ENCODE measurements around the gene KCNN4. TPM values are rescaled to one million over a fixed set of nuclear protein-coding genes. Genes with fewer than 3 reads are reported as not detected.

The KCNN4 gene
- total RNA-seq, 1 experiment from 2014 or later: 2.1 TPM

DNA sequence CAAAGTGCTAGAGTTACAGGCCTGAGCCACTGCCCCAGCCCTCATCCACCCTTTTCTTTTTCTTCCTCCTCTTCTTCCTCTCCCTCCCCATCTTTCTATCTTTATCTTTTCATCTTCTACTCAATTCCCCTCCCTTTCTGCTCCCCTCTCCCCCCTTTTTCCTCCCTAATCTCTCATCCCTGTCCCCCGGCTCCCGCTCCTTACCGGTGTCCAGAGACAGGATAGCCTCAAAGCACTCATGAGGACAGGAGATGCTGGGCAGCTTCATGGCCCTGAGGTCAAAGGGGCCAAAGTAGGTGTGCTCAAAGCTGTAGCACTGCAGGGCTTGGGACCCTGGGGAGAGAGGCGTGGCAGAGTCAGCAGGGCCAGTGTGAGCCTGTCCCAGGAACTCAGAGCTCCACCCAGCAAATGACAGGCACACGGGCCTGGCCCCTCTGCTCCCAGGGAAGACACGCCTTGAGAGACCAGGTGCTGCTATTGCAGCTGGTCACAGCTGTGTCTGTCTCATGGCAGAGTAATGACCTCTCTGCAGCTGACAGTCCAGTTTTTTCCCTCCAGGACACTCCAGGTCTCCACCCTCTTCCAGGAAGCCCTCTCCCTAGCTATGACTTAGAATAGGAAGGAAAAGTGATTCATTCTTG lies 18.8 kb upstream of the KCNN4 start:
- peak; percentile 44 for DNase-seq (ENCODE audit: low read depth)

DNA sequence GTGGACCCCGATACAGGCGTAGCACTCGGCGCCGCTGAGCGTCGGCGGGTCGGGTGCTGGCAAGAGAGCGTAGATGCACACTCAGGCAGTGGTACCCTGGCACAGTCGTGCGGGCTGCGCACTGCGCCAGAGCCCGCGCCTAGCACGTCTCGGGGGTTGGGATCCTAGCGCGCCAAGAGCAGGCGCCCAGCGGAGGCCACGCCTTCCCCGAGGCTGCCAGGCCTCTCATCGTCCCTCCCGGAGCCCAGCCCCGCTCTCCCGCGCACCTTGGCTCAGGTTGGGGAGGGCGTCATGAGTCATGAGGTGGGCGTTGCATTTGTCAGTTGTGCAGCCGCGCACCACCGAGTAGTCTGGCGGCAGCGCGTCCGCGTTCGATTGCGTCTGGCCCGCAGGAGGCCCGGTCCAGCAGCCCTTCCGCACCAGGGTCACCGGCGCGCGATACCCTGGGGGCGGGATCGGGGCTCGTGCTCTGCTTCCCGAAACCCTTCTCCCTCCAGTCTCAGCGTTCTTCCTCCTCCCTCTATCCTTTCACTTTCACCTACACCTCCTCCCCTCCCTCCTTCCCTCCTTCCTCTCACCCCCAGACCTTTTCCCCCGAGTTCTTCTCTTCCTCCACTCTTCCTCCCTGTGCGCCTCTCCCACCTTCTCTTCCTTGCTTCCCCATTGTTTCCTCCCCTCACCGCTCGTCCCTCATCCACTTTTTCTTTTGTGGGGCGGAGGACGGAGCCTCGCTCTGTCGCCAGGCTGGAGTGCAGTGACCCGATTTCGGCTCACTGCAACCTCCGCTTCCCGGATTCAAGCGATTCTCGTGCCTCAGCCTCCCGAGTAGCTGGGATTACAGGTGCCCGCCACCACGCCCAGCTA lies 18.0 kb upstream of the KCNN4 start:
- no peak for DNase-seq (ENCODE audit: low read depth)

DNA sequence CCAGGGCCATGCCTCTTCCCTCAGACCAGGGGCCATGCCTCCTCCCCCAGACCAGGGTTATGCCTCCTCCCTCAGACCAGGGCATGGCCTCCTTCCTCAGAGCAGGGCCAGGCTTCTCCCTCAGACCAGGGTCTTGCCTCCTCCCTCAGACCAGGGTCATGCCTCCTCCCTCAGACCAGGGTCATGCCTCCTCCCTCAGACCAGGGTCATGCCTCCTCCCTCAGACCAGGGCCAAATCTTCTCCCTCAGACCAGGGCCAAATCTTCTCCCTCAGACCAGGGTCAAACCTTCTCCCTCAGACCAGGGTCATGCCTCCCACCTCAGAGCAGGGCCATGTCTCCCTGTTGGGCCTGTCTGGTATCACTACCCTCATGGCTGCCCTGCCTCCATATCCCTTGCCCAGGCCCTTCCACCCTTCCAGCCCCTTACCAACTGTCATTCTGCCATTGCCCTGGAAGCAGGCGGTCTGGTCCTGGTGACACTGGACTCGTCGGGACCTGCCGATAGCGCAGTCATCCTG lies 17.3 kb upstream of the KCNN4 start:
- DNase-seq (ENCODE audit: low read depth): no peak

DNA sequence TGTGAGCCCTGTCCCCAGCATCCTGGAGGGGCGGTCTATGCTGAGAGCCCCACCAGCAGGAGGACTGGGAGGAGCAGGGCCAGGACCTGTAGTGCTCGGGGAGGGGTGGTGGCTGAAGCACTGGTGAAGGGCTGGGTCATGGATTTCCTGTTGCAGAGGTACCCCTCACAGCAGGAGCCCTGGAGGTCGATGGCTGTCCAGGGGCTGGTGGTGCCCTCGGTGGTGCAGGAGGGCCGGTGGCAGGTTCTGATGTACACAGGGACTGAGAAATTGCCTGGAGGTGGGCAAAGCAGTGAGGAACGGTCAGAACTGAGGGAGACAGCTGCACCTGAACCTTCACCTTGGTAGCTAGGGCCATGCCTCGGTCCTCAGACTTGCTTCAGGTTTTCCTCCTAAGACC lies 16.8 kb upstream of the KCNN4 start:
- DNase-seq (ENCODE audit: low read depth): no peak

DNA sequence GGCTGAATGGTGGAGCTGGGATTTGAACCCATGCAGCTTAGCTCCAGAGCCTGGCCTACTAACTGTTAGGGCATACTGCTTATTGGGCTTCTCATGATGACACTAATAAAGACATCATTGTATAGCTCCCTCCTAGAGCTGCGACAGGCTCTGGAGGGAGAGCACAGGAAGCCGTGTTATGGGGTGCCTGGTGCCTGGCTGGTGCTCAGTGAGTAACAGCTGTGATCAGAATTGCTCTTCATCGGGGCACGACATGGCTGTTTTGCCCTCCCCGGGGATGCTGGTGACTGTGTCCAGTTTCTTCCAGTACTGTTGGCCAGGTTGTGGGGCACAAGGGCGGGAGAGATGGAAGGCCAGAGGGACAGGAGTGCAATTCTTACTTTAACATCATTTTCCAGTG lies 16.3 kb upstream of the KCNN4 start:
- no peak for DNase-seq (ENCODE audit: low read depth)

DNA sequence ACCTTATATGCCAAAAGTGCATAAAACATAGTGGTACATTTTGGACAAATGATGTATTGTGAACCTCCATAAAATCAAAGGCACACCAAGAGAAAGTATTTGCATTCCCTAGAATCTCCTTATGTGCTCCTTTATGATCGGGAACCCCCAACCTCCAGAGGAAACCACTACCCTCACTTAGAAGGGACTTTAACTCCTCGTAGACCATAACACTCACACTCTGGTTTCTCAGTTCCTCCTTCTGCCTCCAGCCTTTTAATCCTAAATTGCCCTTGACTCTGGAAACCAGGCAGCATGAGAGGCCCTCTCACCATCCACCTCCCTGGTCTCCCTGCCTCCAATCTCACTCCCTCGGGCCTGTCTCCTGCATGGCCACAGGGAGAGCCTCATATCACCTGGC lies 9.8 kb upstream of the KCNN4 start:
- DNase-seq (ENCODE audit: low read depth): no peak

DNA sequence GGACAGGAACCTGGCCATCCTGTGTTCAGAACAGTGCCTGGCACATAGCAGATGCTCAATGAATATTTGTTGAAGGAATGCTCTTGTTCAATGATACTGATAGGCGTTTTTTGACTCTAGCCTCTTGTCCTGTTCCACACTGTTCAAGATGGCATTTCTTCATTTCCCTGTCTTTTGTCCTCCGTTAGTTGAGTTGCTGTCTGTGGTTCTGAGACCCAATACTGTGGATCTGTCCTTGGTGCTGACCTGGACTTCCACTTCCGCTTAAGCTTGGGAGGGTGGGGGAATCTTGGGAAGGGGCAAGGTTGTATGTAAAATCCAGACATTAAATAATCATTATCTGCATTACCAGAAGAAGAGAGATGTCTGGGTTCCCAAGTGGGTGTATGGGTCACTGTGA lies 8.3 kb upstream of the KCNN4 start:
- peak; percentile 46 for DNase-seq (ENCODE audit: low read depth)

DNA sequence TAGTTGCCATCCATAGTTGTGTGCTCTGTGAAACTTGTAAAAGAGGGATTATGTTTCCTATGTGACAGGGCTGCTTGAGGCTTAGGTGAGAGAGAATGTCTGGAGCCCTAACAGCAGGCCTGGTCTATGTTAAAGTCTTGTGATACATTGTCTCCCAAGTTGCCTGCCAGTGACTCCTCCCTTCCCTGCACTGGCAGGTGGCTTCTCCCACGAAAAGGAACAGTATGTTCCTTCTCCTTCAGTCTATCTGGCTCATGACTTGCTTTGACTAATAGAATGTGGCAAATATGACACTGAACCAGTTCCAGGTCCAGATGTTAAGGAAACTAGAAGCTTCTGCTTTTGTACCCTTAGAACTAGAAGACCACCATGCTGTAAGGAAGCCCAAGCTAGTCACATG lies 5.9 kb upstream of the KCNN4 start:
- no peak for DNase-seq (ENCODE audit: low read depth)

DNA sequence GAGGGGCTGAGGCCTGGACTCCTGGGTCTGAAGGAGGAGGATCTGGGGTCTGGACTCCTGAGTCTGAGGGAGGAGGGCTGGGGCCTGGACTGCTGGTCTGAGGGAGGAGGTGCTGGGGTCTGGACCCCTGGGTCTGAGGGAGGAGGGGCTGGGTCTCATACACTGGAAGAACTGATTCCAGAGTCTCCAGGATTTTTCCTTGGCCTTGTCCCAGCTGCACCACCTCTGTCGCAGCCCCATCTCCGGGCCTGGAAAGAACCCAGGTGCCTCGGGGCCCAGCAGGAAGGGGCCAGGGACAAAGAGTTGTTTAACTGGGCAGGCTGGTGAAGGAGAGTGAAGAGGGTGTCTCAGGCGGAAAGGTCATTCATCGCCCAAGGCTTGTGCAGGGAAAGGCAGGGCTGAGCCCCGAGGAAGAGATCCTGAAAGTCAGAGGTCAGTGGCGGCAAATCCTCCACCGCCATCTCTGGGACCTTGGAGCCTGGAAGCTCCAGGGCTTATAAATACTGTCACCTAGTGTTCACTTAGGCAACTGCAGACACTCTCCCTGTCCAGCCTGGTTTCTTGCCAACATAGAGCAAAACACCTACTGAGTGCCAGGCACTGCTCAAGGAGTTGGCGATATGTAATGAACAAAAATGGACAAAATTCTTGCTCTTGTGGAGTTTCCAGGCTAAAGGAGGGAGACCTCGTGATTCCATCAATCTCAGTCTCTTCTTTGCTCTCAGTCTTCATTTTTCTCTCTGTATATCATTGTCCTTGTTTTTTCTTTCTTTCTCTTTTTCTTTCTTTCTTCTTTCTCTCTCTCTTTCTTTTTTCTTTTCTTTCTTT lies 4.4 kb upstream of the KCNN4 start:
- peak; percentile 66 for DNase-seq (ENCODE audit: low read depth)

DNA sequence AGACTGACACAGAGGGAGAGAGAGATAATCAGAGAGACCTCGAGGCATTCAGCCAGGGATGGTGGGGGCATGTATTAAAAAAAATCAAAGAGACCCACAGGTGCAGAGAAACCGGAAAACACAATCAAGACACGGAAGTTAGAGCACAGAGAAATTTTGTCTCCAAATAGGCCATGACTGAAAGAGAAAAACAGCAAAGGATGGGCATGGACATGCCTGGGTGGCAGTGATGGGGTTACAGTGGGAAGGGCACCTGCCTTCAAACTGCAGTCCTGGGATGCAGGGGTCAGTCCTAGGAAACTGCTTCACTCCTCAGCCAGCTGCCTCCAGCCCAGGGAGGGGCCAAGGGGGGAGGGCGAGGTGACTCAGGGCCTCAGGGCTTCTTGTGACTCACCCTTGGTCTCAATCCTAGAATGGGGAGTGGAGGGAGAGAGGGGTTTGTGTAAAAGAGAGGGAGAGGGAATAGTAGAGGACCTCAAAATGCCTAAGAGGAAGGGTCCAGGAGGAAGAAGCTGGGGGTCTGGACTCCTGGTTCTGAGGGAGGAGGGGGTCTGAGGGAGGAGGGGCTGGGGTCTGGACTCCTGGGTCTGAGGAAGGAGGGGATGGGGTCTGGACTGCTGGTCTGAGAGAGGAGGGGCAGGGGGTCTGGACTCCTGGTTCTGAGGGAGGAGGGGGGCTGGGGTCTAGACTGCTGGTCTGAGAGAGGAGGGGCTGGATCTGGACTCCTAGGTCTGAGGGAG lies 3.6 kb upstream of the KCNN4 start:
- peak; percentile 89 for DNase-seq (ENCODE audit: low read depth)

DNA sequence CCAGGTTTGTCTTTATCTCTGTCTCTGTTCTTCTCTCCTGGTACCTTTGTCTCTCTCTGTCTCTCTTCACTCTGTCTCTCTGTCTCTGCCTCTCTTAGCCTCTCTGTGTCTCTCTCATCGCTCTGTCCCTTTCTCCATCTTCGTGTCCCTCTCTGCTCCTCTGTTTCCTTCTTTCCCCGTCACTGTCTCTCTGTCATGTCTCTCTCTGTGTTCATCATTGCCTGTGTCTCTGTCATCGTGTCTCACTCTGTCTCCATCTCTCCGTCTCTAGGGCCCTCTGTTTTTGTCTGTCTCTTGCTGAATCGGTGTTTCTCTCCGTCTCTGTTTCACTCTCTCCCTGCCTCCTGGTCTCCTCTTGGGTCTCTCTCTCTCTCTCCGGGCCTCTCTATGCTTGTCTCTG lies 2.9 kb upstream of the KCNN4 start:
- DNase-seq (ENCODE audit: low read depth): no peak

DNA sequence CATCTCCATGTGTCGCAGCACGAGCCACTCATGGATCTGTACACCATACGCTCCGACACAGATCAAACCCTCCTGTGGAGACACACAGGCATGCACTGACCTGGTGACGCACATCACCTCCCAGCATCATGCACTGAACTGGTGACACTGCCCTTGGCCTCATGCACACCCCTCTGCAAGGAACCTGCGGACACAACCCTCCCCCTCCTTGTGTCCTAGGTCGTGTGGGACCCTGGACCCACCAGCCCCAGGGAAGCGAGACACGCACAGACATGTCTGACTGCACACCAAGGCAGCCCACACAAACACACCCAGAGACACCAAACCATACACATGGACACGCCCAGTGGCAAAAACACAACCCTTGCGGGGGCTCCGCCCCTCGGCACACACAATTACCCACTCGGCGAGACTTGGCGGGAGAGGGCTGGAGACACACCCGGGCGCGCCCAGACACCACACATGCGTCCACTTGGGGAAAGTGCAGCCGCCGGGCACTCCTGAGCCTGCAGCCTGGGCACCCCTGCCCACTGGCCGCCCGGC lies 2.0 kb upstream of the KCNN4 start:
- no peak for DNase-seq (ENCODE audit: low read depth)

DNA sequence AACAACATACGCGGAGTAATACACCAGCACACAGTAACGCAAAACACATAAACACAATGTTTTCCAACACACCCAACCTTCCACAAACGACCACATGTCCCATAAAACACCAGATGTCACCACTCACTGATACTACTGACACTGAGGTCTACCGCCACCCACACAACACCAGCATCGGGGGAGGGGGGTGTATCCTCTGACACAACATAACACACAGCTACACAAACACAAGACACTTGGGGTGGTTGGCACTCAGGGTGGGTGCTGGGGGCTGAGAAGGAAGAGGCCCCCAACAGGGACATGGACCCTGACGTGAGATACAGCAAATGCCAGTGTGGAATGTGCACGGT lies 1.5 kb upstream of the KCNN4 start:
- DNase-seq (ENCODE audit: low read depth): no peak

DNA sequence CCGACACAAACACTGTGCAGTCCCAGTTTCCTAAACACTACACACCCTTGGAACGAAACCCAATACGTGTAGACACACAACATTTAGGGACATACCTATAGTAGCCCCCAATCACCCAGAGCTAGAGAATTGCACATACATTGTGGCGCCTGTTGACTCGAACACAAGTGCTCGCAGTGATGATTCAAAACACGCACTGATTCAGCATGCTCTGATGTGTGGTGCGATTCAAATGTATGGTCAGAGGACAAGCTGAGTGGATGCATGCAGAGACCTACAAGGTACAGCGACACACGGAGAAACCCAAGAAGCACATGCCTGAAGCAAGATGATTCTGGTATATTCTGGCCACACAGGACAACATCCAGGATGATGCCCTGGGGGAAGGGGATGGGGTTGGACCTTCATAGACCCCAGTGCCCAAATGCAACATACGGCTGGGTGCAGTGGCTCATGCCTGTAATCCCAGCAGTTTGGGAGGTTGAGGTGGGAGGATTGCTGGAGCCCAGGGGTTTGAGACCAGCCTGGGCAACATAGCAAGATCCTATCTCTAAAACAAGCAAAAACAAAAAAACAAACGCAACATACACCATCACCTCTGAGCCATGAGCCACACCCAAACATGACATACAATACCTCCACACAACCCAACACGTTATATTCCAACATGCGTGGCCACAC lies 997 bp upstream of the KCNN4 start:
- DNase-seq (ENCODE audit: low read depth): no peak

DNA sequence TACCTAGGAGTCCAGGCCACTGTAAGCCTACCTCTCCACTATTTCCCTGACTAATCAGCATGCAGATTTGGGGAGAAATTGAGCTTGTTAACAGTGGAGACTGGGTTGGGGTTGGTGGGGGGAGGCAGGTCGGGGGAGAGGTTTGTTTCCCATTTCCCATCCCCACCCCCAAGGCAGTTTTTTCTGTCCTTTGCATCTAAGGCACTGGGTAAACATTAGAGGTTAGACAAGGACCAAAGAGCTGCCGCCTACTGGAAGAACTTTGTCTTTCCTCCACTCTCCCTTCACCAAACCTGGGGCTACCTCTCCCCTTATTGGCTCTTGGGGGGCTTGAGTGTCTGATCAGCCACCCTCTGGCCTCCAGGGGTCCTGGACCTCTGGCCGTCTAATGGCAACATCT lies 953 bp downstream of the KCNN4 start:
- DNase-seq (ENCODE audit: low read depth): no peak

DNA sequence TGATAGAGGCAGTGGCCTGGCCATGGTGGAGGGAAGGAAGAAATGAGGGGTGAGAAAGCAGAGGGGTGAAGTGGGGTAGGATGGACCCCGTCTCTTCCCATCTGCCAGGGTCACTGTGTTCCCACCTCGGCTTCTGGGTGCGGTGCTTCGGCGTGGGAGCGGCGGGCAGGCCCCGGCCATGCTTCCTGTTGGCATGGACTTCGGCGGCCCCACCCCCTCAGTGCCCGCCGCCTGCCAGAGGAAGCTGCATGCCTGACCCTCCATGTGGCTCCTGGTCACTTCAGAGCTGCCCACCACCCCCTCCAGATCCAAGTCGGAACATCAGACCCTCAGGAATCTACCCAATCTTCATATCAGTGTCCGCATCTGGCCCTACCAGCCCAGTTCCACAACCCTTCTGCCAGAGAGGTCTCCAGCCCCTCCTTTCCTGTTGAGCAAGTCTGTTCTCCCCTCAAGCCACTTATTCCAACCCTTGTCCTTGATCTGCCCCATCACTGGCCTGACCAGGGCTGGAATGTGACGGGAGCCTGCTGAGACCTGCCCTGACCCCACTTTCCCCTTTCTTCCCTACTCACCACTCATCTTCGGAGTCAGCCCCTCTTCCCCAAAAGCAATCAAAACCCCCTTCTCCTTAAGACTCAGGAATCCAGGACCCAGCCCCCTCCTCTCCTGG lies 1.5 kb downstream of the KCNN4 start:
- no peak for DNase-seq (ENCODE audit: low read depth)

DNA sequence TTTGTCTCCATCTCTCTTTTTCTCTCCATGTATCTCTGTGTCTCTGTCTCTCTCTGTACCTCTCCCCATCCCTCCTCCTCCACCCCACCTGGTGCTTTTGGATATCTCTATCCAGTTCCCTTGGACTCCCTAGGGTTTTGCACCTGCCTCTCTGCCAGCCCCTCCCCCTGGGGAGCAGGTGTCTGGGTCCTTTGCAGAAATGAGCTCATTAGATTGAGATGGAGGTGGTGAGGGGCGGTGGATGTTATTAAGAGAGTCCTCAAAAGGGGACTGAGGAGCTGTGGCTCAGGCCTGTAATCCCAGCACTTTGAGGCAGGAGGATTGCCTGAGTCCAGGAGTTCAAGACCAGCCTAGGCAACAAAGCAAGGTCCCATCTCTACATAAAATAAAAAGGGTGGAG lies 2.1 kb downstream of the KCNN4 start:
- no peak for DNase-seq (ENCODE audit: low read depth)

DNA sequence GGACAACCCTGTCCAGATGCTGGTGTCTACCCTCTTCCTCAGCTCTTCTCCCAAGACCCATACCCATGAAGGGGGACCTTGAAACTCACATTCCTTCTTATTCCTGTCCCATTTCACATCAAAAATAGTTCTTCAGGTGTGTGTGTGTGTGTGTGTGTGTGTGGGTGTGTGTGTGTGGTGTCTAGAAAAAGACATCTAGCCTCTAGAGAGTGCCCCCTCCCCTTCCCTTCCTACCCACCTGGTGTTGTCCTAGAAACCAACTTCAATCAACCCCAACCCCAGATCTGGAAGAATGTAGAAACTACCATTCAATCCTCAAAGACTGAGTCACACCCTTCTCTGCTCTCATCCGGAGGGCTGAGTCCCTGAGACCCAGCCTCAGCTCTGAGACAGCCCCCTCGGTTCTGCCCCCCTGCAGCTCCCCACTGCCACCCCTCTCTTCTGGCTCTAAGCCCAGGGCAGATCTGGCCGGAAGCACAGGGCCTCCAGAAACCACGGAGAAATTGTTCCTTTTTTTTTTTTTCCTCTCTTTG lies 3.5 kb downstream of the KCNN4 start:
- no peak for DNase-seq (ENCODE audit: low read depth)

DNA sequence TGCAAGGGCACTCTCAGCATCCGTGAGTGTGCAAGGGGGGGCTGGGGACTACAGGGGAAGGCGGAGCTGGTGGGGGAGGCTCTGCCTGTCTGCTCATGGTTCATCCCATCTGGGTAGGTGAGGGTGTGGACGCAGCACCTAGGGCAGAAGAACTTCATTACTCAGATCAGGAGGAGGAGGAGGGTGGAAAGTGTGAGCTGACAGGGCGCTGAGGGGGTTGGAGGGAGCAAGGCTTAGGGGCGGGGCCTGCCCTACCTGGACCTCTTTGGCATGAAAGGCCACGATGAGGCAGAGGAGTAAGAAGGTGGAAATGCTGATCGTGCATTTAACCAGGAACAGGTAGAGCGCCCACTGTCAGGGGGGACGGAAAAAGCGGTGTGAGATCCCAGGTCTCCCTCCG lies 4.5 kb downstream of the KCNN4 start:
- DNase-seq (ENCODE audit: low read depth): no peak
